ENCODE data around the gene SNX14.

- TF ChIP-seq CTCF (IDR thresholded peaks at IDR 0.05; ENCODE audit: insufficient read depth, low read depth, low read length) (no peak), EZH2 (IDR thresholded peaks at IDR 0.05; ENCODE audit: insufficient read depth, low read length) (no peak)
These were observed 94.9 kb downstream of the SNX14 start for GRCh38 chr6:85498596-85499258.

Data from astrocyte (in vitro differentiated cells and primary cell).